GM10266 (cell line): ENCODE measurements around the gene CFLAR.
"Not testable (repeated sequence)": the region's sequence is repeated elsewhere in the genome, so short reads cannot be mapped to it uniquely, and the experiment has no call there.

Source experiments
- DNase-seq: peaks from one replicate; pipeline ENCODE4 v3.0.0; 2012; ENCODE audit errors: extremely low spot score
- CTCF ChIP-seq: IDR thresholded peaks from 2 replicates; pipeline ENCODE4 v1.5.1; 2012; ENCODE audit warnings: mild to moderate bottlenecking, low read depth; ENCODE audit not compliant: control insufficient read depth, insufficient read depth; ENCODE audit errors: missing control alignments

The CFLAR gene

GRCh38 chr2:201109186-201109585, 6.8 kb upstream of the CFLAR start:
- no peak for DNase-seq

GRCh38 chr2:201110615-201111014, 5.3 kb upstream of the CFLAR start:
- TF ChIP-seq CTCF = no peak
- no peak for DNase-seq

More at GRCh38 chr2:201109186-201109585, 6.8 kb upstream of the CFLAR start:
- no peak for TF ChIP-seq CTCF

GRCh38 chr2:201111096-201111495, 4.9 kb upstream of the CFLAR start:
- no peak for TF ChIP-seq CTCF
- DNase-seq = no peak

- no peak for TF ChIP-seq CTCF
- DNase-seq = no peak
These were observed 1.6 kb upstream of the CFLAR start for GRCh38 chr2:201114350-201114749.

GRCh38 chr2:201114846-201115245, 1.1 kb upstream of the CFLAR start:
- no peak for DNase-seq
- TF ChIP-seq CTCF = no peak

GRCh38 chr2:201116959-201117734, 1.2 kb downstream of the CFLAR start:
- TF ChIP-seq CTCF = peak; percentile 35
- peak; percentile 66 for DNase-seq

GRCh38 chr2:201117735-201118094, 1.8 kb downstream of the CFLAR start:
- DNase-seq = not testable (repeated sequence)
